Posterior vena cava (tissue), 2 donors: ENCODE data around the gene PRMT7. TPM values are rescaled to one million over a fixed set of nuclear protein-coding genes. Genes with fewer than 3 reads are reported as not detected.

Source experiments
- DNase-seq: peaks from one replicate; pipeline ENCODE4 v3.0.0-alpha.2; 2020; ENCODE audit warnings: low spot score
- intact Hi-C, 2 donors: fragments of 100-400 bp; cut with DNase I; formaldehyde crosslinking; loops; one replicate each; pipeline versions ENCODE4 v1.14.1 to v1.14.2; 2022 to 2023
- total RNA-seq, 2 donors: library from RNA; stranded (reverse); fragmentation: NEBNext Ultra II Directional; extraction: Animal tissue kit (Norgen Biotek cat#: 25700); gene quantifications; one replicate each; pipeline ENCODE4 v1.2.1, GENCODE V29; 2021
- donor health status: DM: yes; HTN: yes; CAD: no.
- donor health status: DM: yes; HTN: yes; CAD: no.

The PRMT7 gene
- total RNA-seq, 2 donors from 2014 or later, result 18.1 to 22.9 TPM

GRCh38 chr16:68299571-68300453 is 11.0 kb upstream of the PRMT7 start:
- intact Hi-C loops, result no loop called here
- no peak for DNase-seq

GRCh38 chr16:68300734-68301459 is 9.9 kb upstream of the PRMT7 start:
- no peak for DNase-seq
- intact Hi-C loops, result no loop called here

GRCh38 chr16:68306633-68307032 is 4.2 kb upstream of the PRMT7 start:
- intact Hi-C loops, result no loop called here
- no peak for DNase-seq

- intact Hi-C loops, result no loop called here
- DNase-seq, result no peak
Measured at GRCh38 chr16:68309799-68310198, 1.0 kb upstream of the PRMT7 start.

- intact Hi-C loops, result no loop called here
- DNase-seq, result peak; percentile 78
Measured at GRCh38 chr16:68310437-68310773, 414 bp upstream of the PRMT7 start.

GRCh38 chr16:68313116-68313515 is 2.3 kb downstream of the PRMT7 start:
- intact Hi-C loops, result no loop called here
- no peak for DNase-seq

- no peak for DNase-seq
- intact Hi-C loops, result no loop called here
Measured at GRCh38 chr16:68319185-68319908, 8.5 kb downstream of the PRMT7 start.

GRCh38 chr16:68324336-68324735 is 13.5 kb downstream of the PRMT7 start:
- intact Hi-C loops, result no loop called here
- DNase-seq, result no peak

GRCh38 chr16:68324780-68325357 is 14.1 kb downstream of the PRMT7 start:
- DNase-seq, result no peak
- intact Hi-C loops, result loop anchor here in 1 of 2 donors (5.0 kb wide), 1 partner anchor 63 kb away; the partner anchor contains the start of gene SLC7A6

GRCh38 chr16:68328151-68328859 is 17.5 kb downstream of the PRMT7 start:
- peak; percentile 91 for DNase-seq
- intact Hi-C loops, result loop anchor here (2.0 to 5.0 kb wide), 2 partner anchors 66 to 68 kb away; partner anchors contain the start of gene SLC7A6 (in 1 of the 2)

- no peak for DNase-seq
- intact Hi-C loops, result loop anchor here (2.0 to 5.0 kb wide), 2 partner anchors 67 to 68 kb away; partner anchors contain the start of gene SLC7A6 (in 1 of the 2)
Measured at GRCh38 chr16:68328860-68329390, 18.1 kb downstream of the PRMT7 start.

- intact Hi-C loops, result no loop called here
- no peak for DNase-seq
Measured at GRCh38 chr16:68331879-68332410, 21.1 kb downstream of the PRMT7 start.

GRCh38 chr16:68332411-68333121 is 21.7 kb downstream of the PRMT7 start:
- no peak for DNase-seq

GRCh38 chr16:68335175-68335574 is 24.4 kb downstream of the PRMT7 start:
- no peak for DNase-seq
- intact Hi-C loops, result no loop called here

More at GRCh38 chr16:68332411-68333121, 21.7 kb downstream of the PRMT7 start:
- intact Hi-C loops, result no loop called here

GRCh38 chr16:68338326-68339119 is 27.7 kb downstream of the PRMT7 start:
- DNase-seq, result no peak
- intact Hi-C loops, result no loop called here

GRCh38 chr16:68339214-68339613 is 28.4 kb downstream of the PRMT7 start:
- DNase-seq, result no peak
- intact Hi-C loops, result no loop called here

- peak; percentile 36 for DNase-seq
- intact Hi-C loops, result no loop called here
Measured at GRCh38 chr16:68342620-68343019, 31.8 kb downstream of the PRMT7 start.
